H1 (cell line): Measurements from ENCODE around the gene MASP1. TPM values are rescaled to one million over a fixed set of nuclear protein-coding genes. Genes with fewer than 3 reads are reported as not detected.

ENCODE experiments used
- CTCF ChIA-PET: fragments of 300-600 bp; sonication (Branson Sonifier 250); formaldehyde crosslinking; loops from one replicate; lab custom pipeline; 2021; ENCODE audit not compliant: partially characterized antibody; lab: Charles Lee
- POLR2A ChIA-PET: fragments of 300-600 bp; sonication (Branson Sonifier 250); formaldehyde crosslinking; loops from one replicate; lab custom pipeline; 2021; ENCODE audit warnings: inconsistent platforms; ENCODE audit not compliant: partially characterized antibody; lab: Charles Lee
- DNase-seq, 2 experiments: peaks; one replicate each; pipeline versions ENCODE4 v3.0.0 to v3.0.0-alpha.2; 2010 to 2022; ENCODE audit warnings: low spot score in 2 of 2, low read depth in 1 of 2, mixed read lengths in 1 of 2
- FAIRE-seq: peaks from 2 replicates; lab custom pipeline; 2011; peaks lifted over from hg19 to GRCh38; lab: Jason Lieb, UNC
- H2AFZ ChIP-seq: 2 replicates; pipeline ENCODE4 v1.8.1; 2012; ENCODE audit warnings: low read length, inconsistent platforms
- H2AK5ac ChIP-seq: 2 replicates; pipeline ENCODE4 v1.6.1; 2013; ENCODE audit warnings: low read depth, low read length
- H2BK120ac ChIP-seq: replicated peaks from 2 replicates; pipeline ENCODE3; 2013; ENCODE audit warnings: low read depth, low read length, inconsistent platforms
- H2BK12ac ChIP-seq: 2 replicates; pipeline ENCODE4 v1.6.1; 2013; ENCODE audit warnings: low read depth, low read length
- H2BK15ac ChIP-seq: 2 replicates; pipeline ENCODE4 v1.6.1; 2013; ENCODE audit warnings: low read length
- H2BK20ac ChIP-seq: 2 replicates; pipeline ENCODE4 v1.6.1; 2013; ENCODE audit warnings: low read length
- H2BK5ac ChIP-seq: 2 replicates; pipeline ENCODE4 v1.6.1; 2013; ENCODE audit warnings: low read depth, low read length
- H3K14ac ChIP-seq: 2 replicates; pipeline ENCODE4 v1.6.1; 2013; ENCODE audit warnings: inconsistent platforms; ENCODE audit not compliant: insufficient read length
- H3K18ac ChIP-seq: 2 replicates; pipeline ENCODE4 v1.6.1; 2013; ENCODE audit warnings: low read length; ENCODE audit errors: extremely low read depth
- H3K23ac ChIP-seq: 2 replicates; pipeline ENCODE4 v1.6.1; 2013; ENCODE audit warnings: inconsistent platforms; ENCODE audit not compliant: insufficient read length
- H3K23me2 ChIP-seq: 2 replicates; pipeline ENCODE4 v1.6.1; 2013; ENCODE audit warnings: low read depth, low read length
- H3K27ac ChIP-seq: 2 replicates; pipeline ENCODE4 v1.6.1; 2011; ENCODE audit warnings: low read depth, low read length, inconsistent platforms
- H3K27me3 ChIP-seq, 4 experiments: replicated peaks in 1 of 4; 1 replicate in 1 of 4; 2 replicates in 3 of 4; pipeline versions ENCODE4 v1.6.1 to v1.8.1; 2011 to 2013; ENCODE audit warnings: low read length in 3 of 4, mild to moderate bottlenecking in 3 of 4, inconsistent platforms in 2 of 4, mixed read lengths in 2 of 4, moderate library complexity in 1 of 4; ENCODE audit not compliant: control insufficient read depth in 3 of 4, insufficient read depth in 3 of 4; ENCODE audit errors: extremely low read depth in 1 of 4
- H3K36me3 ChIP-seq, 4 experiments: 2 replicates each; pipeline versions ENCODE4 v1.6.1 to v1.8.1; 2011 to 2013; ENCODE audit warnings: mild to moderate bottlenecking in 4 of 4, low read length in 3 of 4, moderate library complexity in 2 of 4, control low read depth in 1 of 4, inconsistent platforms in 1 of 4; ENCODE audit not compliant: insufficient read depth in 4 of 4, control insufficient read depth in 2 of 4
- H3K4ac ChIP-seq: replicated peaks from 2 replicates; pipeline ENCODE3; 2013; ENCODE audit warnings: low read length, low read depth, mixed read lengths, inconsistent platforms; ENCODE audit not compliant: insufficient read length
- H3K4me1 ChIP-seq, 4 experiments: replicated peaks in 1 of 4; 1 replicate in 1 of 4; 2 replicates in 3 of 4; pipeline versions ENCODE4 v1.6.1 to v1.8.1; 2011 to 2013; ENCODE audit warnings: low read length in 3 of 4, inconsistent platforms in 2 of 4, mixed read lengths in 1 of 4; ENCODE audit not compliant: insufficient read depth in 4 of 4, control insufficient read depth in 3 of 4
- H3K4me2 ChIP-seq, 2 experiments: 2 replicates each; pipeline versions ENCODE4 v1.6.1 to v1.8.1; 2011 to 2013; ENCODE audit warnings: low read depth in 2 of 2, low read length in 2 of 2, control low read depth in 1 of 2, inconsistent platforms in 1 of 2, mild to moderate bottlenecking in 1 of 2; ENCODE audit not compliant: insufficient read depth in 1 of 2
- H3K4me3 ChIP-seq, 4 experiments: fragments of 200-600, 300-600 bp in 1 of 4; sonication (generic), shearing (Covaris generic), sonication (Bioruptor Twin) in 1 of 4; 2 replicates each; pipeline versions ENCODE4 v1.5.1 to v1.8.1; 2011 to 2016; ENCODE audit warnings: low read length in 4 of 4, low read depth in 3 of 4, control low read depth in 2 of 4, inconsistent platforms in 2 of 4, mild to moderate bottlenecking in 2 of 4, mixed read lengths in 1 of 4, moderate library complexity in 1 of 4; ENCODE audit not compliant: insufficient read depth in 2 of 4; ENCODE audit errors: extremely low read depth in 1 of 4
- H3K56ac ChIP-seq: replicated peaks from 2 replicates; pipeline ENCODE3; 2013; ENCODE audit warnings: low read depth, mild to moderate bottlenecking, mixed read lengths, low read length, inconsistent platforms; ENCODE audit not compliant: insufficient read length
- H3K79me1 ChIP-seq: 2 replicates; pipeline ENCODE4 v1.6.1; 2013; ENCODE audit warnings: low read depth, low read length, control low read depth
- H3K79me2 ChIP-seq, 2 experiments: 2 replicates each; pipeline versions ENCODE4 v1.6.1 to v1.8.1; 2012 to 2013; ENCODE audit warnings: low read length in 2 of 2, mild to moderate bottlenecking in 2 of 2, inconsistent platforms in 1 of 2; ENCODE audit not compliant: insufficient read depth in 2 of 2, control insufficient read depth in 1 of 2
- H3K9ac ChIP-seq, 4 experiments: replicated peaks in 1 of 4; 1 replicate in 1 of 4; 2 replicates in 3 of 4; pipeline versions ENCODE4 v1.6.1 to v1.8.1; 2011 to 2013; ENCODE audit warnings: low read depth in 3 of 4, low read length in 3 of 4, control low read depth in 2 of 4, mild to moderate bottlenecking in 2 of 4, moderate library complexity in 2 of 4, inconsistent platforms in 1 of 4; ENCODE audit errors: extremely low read depth in 1 of 4
- H3K9me3 ChIP-seq, 2 experiments: 2 replicates each; pipeline versions ENCODE4 v1.6.1 to v1.8.1; 2012 to 2013; ENCODE audit warnings: mild to moderate bottlenecking in 2 of 2, moderate library complexity in 2 of 2, control low read depth in 1 of 2, inconsistent platforms in 1 of 2, low read depth in 1 of 2, low read length in 1 of 2, mixed read lengths in 1 of 2; ENCODE audit not compliant: insufficient read depth in 2 of 2
- H4K20me1 ChIP-seq, 2 experiments: replicated peaks in 1 of 2; 2 replicates each; pipeline versions ENCODE3 to v1.8.1; 2011 to 2013; ENCODE audit warnings: inconsistent platforms in 2 of 2, low read length in 2 of 2, mild to moderate bottlenecking in 1 of 2; ENCODE audit not compliant: insufficient read depth in 2 of 2, control insufficient read depth in 1 of 2
- H4K5ac ChIP-seq: 2 replicates; pipeline ENCODE4 v1.6.1; 2013; ENCODE audit warnings: low read length, low read depth, mixed read lengths, inconsistent platforms; ENCODE audit not compliant: insufficient read length
- H4K8ac ChIP-seq: 2 replicates; pipeline ENCODE4 v1.8.0; 2013; ENCODE audit warnings: mild to moderate bottlenecking, moderate library complexity, low read length, inconsistent platforms; ENCODE audit not compliant: insufficient read depth; ENCODE audit errors: extremely low read depth
- H4K91ac ChIP-seq: replicated peaks from 2 replicates; pipeline ENCODE3; 2013; ENCODE audit warnings: low read length, mixed read lengths, inconsistent platforms; ENCODE audit not compliant: insufficient read length
- CTCF ChIP-seq, 3 experiments: IDR thresholded peaks; 1 replicate in 2 of 3; 2 replicates in 1 of 3; pipeline versions ENCODE4 v1.5.1 to v1.6.1; 2011; ENCODE audit warnings: low read length in 3 of 3, mild to moderate bottlenecking in 3 of 3, inconsistent platforms in 2 of 3, low read depth in 1 of 3, moderate library complexity in 1 of 3; ENCODE audit not compliant: insufficient read depth in 1 of 3; ENCODE audit errors: control extremely low read depth in 1 of 3
- E2F6 ChIP-seq: IDR thresholded peaks from 2 replicates; pipeline ENCODE4 v1.6.1; 2012; ENCODE audit warnings: inconsistent platforms
- EP300 ChIP-seq, 2 experiments: IDR thresholded peaks; 1 replicate in 1 of 2; 2 replicates in 1 of 2; pipeline ENCODE4 v1.6.1; 2011 to 2012; ENCODE audit warnings: low read depth in 2 of 2, low read length in 2 of 2, mild to moderate bottlenecking in 2 of 2, borderline replicate concordance in 1 of 2, inconsistent platforms in 1 of 2, moderate library complexity in 1 of 2
- FOSL1 ChIP-seq: IDR thresholded peaks from 2 replicates; pipeline ENCODE4 v1.6.1; 2011; ENCODE audit warnings: mild to moderate bottlenecking, low read depth, low read length, moderate library complexity; ENCODE audit not compliant: insufficient read depth
- KDM4A ChIP-seq: IDR thresholded peaks from one replicate; pipeline ENCODE4 v1.7.1; 2012; ENCODE audit warnings: low read depth, mild to moderate bottlenecking, moderate library complexity, low read length, inconsistent platforms; ENCODE audit not compliant: severe bottlenecking
- POLR2AphosphoS5 ChIP-seq: IDR thresholded peaks from 2 replicates; pipeline ENCODE4 v1.6.1; 2011; ENCODE audit warnings: low read depth, low read length
- SIX5 ChIP-seq: IDR thresholded peaks from 2 replicates; pipeline ENCODE4 v1.6.1; 2011; ENCODE audit warnings: mild to moderate bottlenecking, low read depth, low read length
- SUZ12 ChIP-seq: fragments of 200-600 bp; sonication (generic); IDR thresholded peaks from 2 replicates; pipeline ENCODE4 v1.6.1; 2012; ENCODE audit warnings: mild to moderate bottlenecking, inconsistent platforms, low read length, moderate library complexity, mixed read lengths
- YY1 ChIP-seq: IDR thresholded peaks from 2 replicates; pipeline ENCODE4 v1.6.1; 2011; ENCODE audit warnings: low read depth, mild to moderate bottlenecking, low read length
- WGBS, 2 experiments: shearing (Covaris generic) in 1 of 2; methylation state at CpG; one replicate each; pipeline versions ENCODE4 v1.1.6 to v1.1.7; 2013 to 2015; ENCODE audit warnings: low lambda C conversion rate in 2 of 2, mixed read lengths in 2 of 2, inconsistent platforms in 1 of 2, low coverage in 1 of 2, missing lambda C conversion rate in 1 of 2; ENCODE audit not compliant: insufficient replicate concordance in 2 of 2, insufficient coverage in 1 of 2, insufficient read length in 1 of 2; ENCODE audit errors: extremely low coverage in 1 of 2, missing lambda C conversion rate in 1 of 2; 5-methylcytosine and 5-hydroxymethylcytosine counted together
- polyA plus RNA-seq, 7 experiments: library from polyadenylated mRNA; depleted of rRNA in 3 of 7; stranded (reverse) in 5 of 7; unstranded in 2 of 7; fragments of >200 nt in 5 of 7; fragments of 200-250 nt in 2 of 7; gene quantifications; 1 replicate in 5 of 7; 2 replicates in 1 of 7; 4 replicates in 1 of 7; pipeline versions ENCODE4 v1.2.1 to v1.2.3, GENCODE V29; 2011 to 2013; ENCODE audit warnings: missing spikeins in 2 of 7, mixed read lengths in 2 of 7
- total RNA-seq: library from RNA; stranded (reverse); fragmentation: NEBNext Ultra II Directional; extraction: Animal tissue kit (Norgen Biotek cat#: 25700); gene quantifications from 2 replicates; pipeline ENCODE4 v1.2.1, GENCODE V29; 2021

MASP1 gene
- total and polyA plus RNA-seq, 2 of the 8 experiments (the other 6 are each of a cell fraction or from before 2014, with no cell fraction given): 2.7 to 3.5 TPM

- Histone ChIP-seq H3K27me3 (peaks cover 0 to 3% (median 0%) of the 10 kb centered on the region in 4 experiments; a peak in 3 of 7 replicates), H3K4me2 (peak overlapping the region in 1 of 2 experiments; percentile 100; a peak in 2 of 4 replicates), H3K27ac (no peak overlapping the region), H3K23ac (no peak overlapping the region), H3K9ac (no peak overlapping the region), H3K4me1 (peaks cover 3 to 16% (median 10%) of the 10 kb centered on the region in 4 experiments; a peak in 6 of 7 replicates), H3K14ac (no peak overlapping the region), H3K9me3 (no peaks in the 10 kb centered on the region), H3K18ac (peak overlapping the region; percentile 74; the same call in 1 of the 2 replicates), H4K5ac (no peak overlapping the region), H2BK15ac (no peak overlapping the region), H4K91ac (no peak overlapping the region), H3K79me2 (no peaks in the 10 kb centered on the region), H3K4me3 (peak overlapping the region in 1 of 4 experiments; percentile 60; a peak in 2 of 8 replicates), H2BK12ac (peak overlapping the region; percentile 62; the same call in 1 of the 2 replicates), H2BK120ac (no peak overlapping the region), H2AFZ (peak overlapping the region; percentile 75; the same call in 1 of the 2 replicates), H3K79me1 (no peaks in the 10 kb centered on the region), H2BK5ac (peak overlapping the region; percentile 5; the same call in 1 of the 2 replicates), H3K36me3 (no peaks in the 10 kb centered on the region), H3K56ac (no peak overlapping the region), H3K4ac (no peak overlapping the region), H4K8ac (no peak overlapping the region), H4K20me1 (no peaks in the 10 kb centered on the region), H3K23me2 (peaks cover 9% of the 10 kb centered on the region), H2BK20ac (0 out of 2 replicates have a peak overlapping the region, but pooled peaks have one; percentile 23), H2AK5ac (no peak overlapping the region)
- TF ChIP-seq YY1 (no peak), CTCF (IDR thresholded peaks at IDR 0.05; ENCODE audit: control extremely low read depth in 1 of 3, insufficient read depth in 1 of 3, low read depth in 1 of 3, low read length in 3 of 3) (no peak), EP300 (IDR thresholded peaks at IDR 0.05; ENCODE audit: borderline replicate concordance in 1 of 2, low read depth in 2 of 2, low read length in 2 of 2) (no peak), SIX5 (no peak), KDM4A (no peak), E2F6 (no peak), POLR2AphosphoS5 (no peak), SUZ12 (no peak), FOSL1 (no peak)
- DNase-seq (no peak), FAIRE-seq (no peak)
- WGBS, 2 experiments: 69% methylated on average over 9 of the region's 9 CpGs; no CpG with 5 or more reads in 1 of the 2 experiments
- POLR2A ChIA-PET: interaction anchor here (1.6 kb wide), 1 partner anchor 108 kb away, joined by 4 read pairs; no protein-coding TSS in a partner anchor
- CTCF ChIA-PET: interaction anchor here (0.6 to 9.6 kb wide), 8 partner anchors 15 to 387 kb away, joined by 3 to 86 read pairs (median 19); no protein-coding TSS in a partner anchor
These were observed 644 bp upstream of the MASP1 start for GRCh38 chr3:187292181-187292580.
